K562 (cell line): ENCODE measurements around the gene VSNL1. TPM values are rescaled to one million over a fixed set of nuclear protein-coding genes. Genes with fewer than 3 reads are reported as not detected.

ENCODE experiments used
- ATAC-seq: fragments of 200-7000 bp; cut with Tn5 transposase; 3 replicates; pipeline ENCODE4 v1.9.1; 2020; ENCODE audit warnings: moderate library complexity
- BruUV-seq: library from RNA; stranded (reverse); fragments of 400-500 nt; replicated peaks from 2 replicates; lab custom pipeline; 2021; lab: Mats Ljungman, UMichigan
- CTCF ChIA-PET: fragments of 300-600 bp; formaldehyde crosslinking; extraction: SDS; loops from one replicate; lab custom pipeline; 2021; ENCODE audit warnings: low intra/inter-chr PET ratio; lab: Yijun Ruan, JAX
- POLR2A ChIA-PET: fragments of 300-600, 350-650 bp; sonication (Branson Sonifier 250); formaldehyde crosslinking; extraction: SDS; loops from one replicate; lab custom pipeline; 2021; ENCODE audit warnings: antibody characterized with exemption, inconsistent platforms; lab: Yijun Ruan, JAX
- DNase-seq, 4 experiments: peaks; one replicate each; pipeline versions ENCODE4 v3.0.0 to v3.0.0-alpha.2; 2011 to 2018; ENCODE audit warnings: low spot score in 3 of 4, mixed read lengths in 3 of 4; ENCODE audit errors: extremely low read depth in 1 of 4
- FAIRE-seq: peaks from 2 replicates; lab custom pipeline; 2011; peaks lifted over from hg19 to GRCh38; lab: Jason Lieb, UNC
- H2AFZ ChIP-seq: 2 replicates; pipeline ENCODE4 v1.6.0; 2011; ENCODE audit warnings: low read depth, low read length, control low read depth, inconsistent platforms
- H3K27ac ChIP-seq: fragments of 200-600 bp; 3 replicates; pipeline ENCODE4 v1.8.0; 2011; ENCODE audit warnings: low read depth, mild to moderate bottlenecking, control low read depth, inconsistent platforms, low read length, moderate library complexity, mixed read lengths; ENCODE audit errors: extremely low read depth
- H3K27me3 ChIP-seq, 2 experiments: fragments of 300-600 bp in 1 of 2; 2 replicates in 1 of 2; 3 replicates in 1 of 2; pipeline versions ENCODE4 v1.6.0 to v1.8.0; 2011; ENCODE audit warnings: inconsistent platforms in 2 of 2, low read length in 2 of 2, mild to moderate bottlenecking in 1 of 2, mixed read lengths in 1 of 2, moderate library complexity in 1 of 2; ENCODE audit not compliant: control insufficient read depth in 2 of 2, insufficient read depth in 2 of 2
- H3K36me3 ChIP-seq: fragments of 300-600 bp; 3 replicates; pipeline ENCODE4 v1.8.0; 2011; ENCODE audit warnings: mild to moderate bottlenecking, low read length, inconsistent platforms; ENCODE audit not compliant: control insufficient read depth, insufficient read depth
- H3K4me1 ChIP-seq, 2 experiments: fragments of 200-600 bp in 1 of 2; replicated peaks in 1 of 2; 2 replicates in 1 of 2; 3 replicates in 1 of 2; pipeline versions ENCODE4 v1.5.1 to v1.8.0; 2011; ENCODE audit warnings: inconsistent platforms in 2 of 2, low read length in 2 of 2, mild to moderate bottlenecking in 1 of 2, mixed read lengths in 1 of 2, moderate library complexity in 1 of 2; ENCODE audit not compliant: control insufficient read depth in 2 of 2, insufficient read depth in 2 of 2
- H3K4me2 ChIP-seq: 2 replicates; pipeline ENCODE4 v1.6.1; 2011; ENCODE audit warnings: low read length, control low read depth, inconsistent platforms, mixed read lengths; ENCODE audit not compliant: insufficient read depth
- H3K4me3 ChIP-seq: fragments of 200-600 bp; sonication (generic), shearing (Covaris generic); 2 replicates; pipeline ENCODE4 v1.5.1; 2016; ENCODE audit warnings: control low read depth, inconsistent platforms
- H3K79me2 ChIP-seq: fragments of 200-600 bp; 3 replicates; pipeline ENCODE4 v1.8.0; 2011; ENCODE audit warnings: low read length, inconsistent platforms; ENCODE audit not compliant: control insufficient read depth, insufficient read depth
- H3K9ac ChIP-seq, 2 experiments: 2 replicates each; pipeline versions ENCODE4 v1.6.0 to v1.6.1; 2011; ENCODE audit warnings: low read depth in 2 of 2, low read length in 2 of 2, control low read depth in 1 of 2, inconsistent platforms in 1 of 2, mild to moderate bottlenecking in 1 of 2, mixed read lengths in 1 of 2; ENCODE audit not compliant: insufficient read depth in 1 of 2
- H3K9me1 ChIP-seq: one replicate; pipeline ENCODE4 v1.6.0; 2011; ENCODE audit warnings: inconsistent platforms, mild to moderate bottlenecking, low read length, moderate library complexity; ENCODE audit not compliant: control insufficient read depth, insufficient read depth
- H3K9me3 ChIP-seq: replicated peaks from 2 replicates; pipeline ENCODE4 v1.5.1; 2011; ENCODE audit warnings: low read depth, low read length, inconsistent platforms; ENCODE audit not compliant: control insufficient read depth, insufficient read depth
- H4K20me1 ChIP-seq: replicated peaks from 2 replicates; pipeline ENCODE4 v1.6.1; 2011; ENCODE audit warnings: low read length, inconsistent platforms, mixed read lengths; ENCODE audit not compliant: control insufficient read depth, insufficient read depth
- BRD4 ChIP-seq: fragments of 200-600 bp; sonication (generic); IDR thresholded peaks from 2 replicates; pipeline ENCODE4 v1.6.1; 2017; ENCODE audit warnings: inconsistent platforms
- ETV5 ChIP-seq: sonication (generic); formaldehyde crosslinking; IDR thresholded peaks from 2 replicates; pipeline ENCODE4 v1.4.0; 2020; ENCODE audit warnings: low read depth, mild to moderate bottlenecking, missing genetic modification reagents
- FOS ChIP-seq: IDR thresholded peaks from 3 replicates; pipeline ENCODE4 v1.6.1; 2011; ENCODE audit not compliant: insufficient read length; ENCODE audit errors: extremely low read depth
- PRMT5 ChIP-seq: sonication (generic); formaldehyde crosslinking; IDR thresholded peaks from 2 replicates; pipeline ENCODE4 v1.5.0; 2020; ENCODE audit warnings: missing genetic modification reagents
- PTRF ChIP-seq: fragments of 450-650 bp; IDR thresholded peaks from 2 replicates; pipeline ENCODE4 v1.6.1; 2016; ENCODE audit warnings: mild to moderate bottlenecking, missing genetic modification characterization, missing compliant biosample characterization
- RBBP5 ChIP-seq: fragments of 200-600 bp; sonication (generic); IDR thresholded peaks from 2 replicates; pipeline ENCODE4 v1.6.1; 2012; ENCODE audit warnings: borderline replicate concordance, mild to moderate bottlenecking, low read length, control low read depth, inconsistent platforms; ENCODE audit not compliant: insufficient read depth, poor library complexity, severe bottlenecking
- RBM34 ChIP-seq: fragments of 200-400 bp; formaldehyde crosslinking; IDR thresholded peaks from 2 replicates; pipeline ENCODE4 v1.6.1; 2018; ENCODE audit warnings: low read length, borderline replicate concordance; ENCODE audit not compliant: insufficient read depth
- RFX7 ChIP-seq: fragments of 250-450 bp; sonication (Bioruptor Pico); IDR thresholded peaks from 2 replicates; pipeline ENCODE4 v1.5.1; 2021; ENCODE audit warnings: mild to moderate bottlenecking
- TAF1 ChIP-seq: IDR thresholded peaks from 2 replicates; pipeline ENCODE4 v1.6.1; 2011; ENCODE audit warnings: mild to moderate bottlenecking, low read length, moderate library complexity; ENCODE audit not compliant: insufficient read depth, control insufficient read depth, severe bottlenecking; ENCODE audit errors: extremely low read depth
- ZNF41 ChIP-seq: fragments of 250-450 bp; sonication (Bioruptor Pico); conservative IDR thresholded peaks from 2 replicates; pipeline ENCODE4 v1.4.0; 2020; ENCODE audit warnings: mild to moderate bottlenecking
- WGBS: fragments of 100-300 bp; shearing (Covaris generic); methylation state at CpG from one replicate; pipeline ENCODE4 v1.1.6; 2016; ENCODE audit warnings: low coverage, mixed read lengths; ENCODE audit not compliant: insufficient coverage; ENCODE audit errors: missing lambda C conversion rate; 5-methylcytosine and 5-hydroxymethylcytosine counted together
- in situ Hi-C: fragments of 300-500 bp; cut with MboI; formaldehyde crosslinking; loops from 4 replicates; pipeline ENCODE4 v1.15.0; 2018; ENCODE audit warnings: inconsistent platforms, mixed read lengths
- intact Hi-C: fragments of 100-400 bp; cut with micrococcal nuclease; formaldehyde crosslinking; loops from 2 replicates; pipeline ENCODE4 v1.14.2; 2022
- polyA plus RNA-seq, 8 experiments: library from polyadenylated mRNA; depleted of rRNA in 4 of 8; stranded (reverse) in 5 of 8; unstranded in 3 of 8; fragments of >200 nt; fragmentation: Nextera tagmentation in 2 of 8; fragmentation: Illumina TruSeq in 1 of 8; extraction: Ambion mirVana in 2 of 8; extraction: Trizol in 1 of 8; gene quantifications; 2 replicates each; pipeline versions ENCODE4 v1.2.1 to v1.2.3, GENCODE V29; 2011 to 2014; ENCODE audit warnings: inconsistent platforms in 1 of 8, missing spikeins in 1 of 8
- total RNA-seq, 7 experiments: library from RNA; depleted of rRNA in 6 of 7; stranded (reverse); fragments of >200 nt in 6 of 7; fragmentation: Illumina TruSeq in 2 of 7; extraction: Trizol in 2 of 7; gene quantifications; 2 replicates each; pipeline versions ENCODE4 v1.2.1 to v1.2.3, GENCODE V29; 2011 to 2021; ENCODE audit warnings: low replicate concordance in 1 of 7
- TF ChIP-seq, protein P1 (sequence below): fragments of 450-650 bp; IDR thresholded peaks from 2 replicates; pipeline ENCODE4 v1.6.1; 2018; ENCODE audit warnings: mild to moderate bottlenecking, low read depth; ENCODE audit not compliant: partially characterized antibody
- TF ChIP-seq, protein P2 (sequence below): sonication (generic); formaldehyde crosslinking; IDR thresholded peaks from 2 replicates; pipeline ENCODE4 v1.8.0; 2023; ENCODE audit warnings: missing genetic modification reagents, mild to moderate bottlenecking, borderline replicate concordance
- TF ChIP-seq, protein P3 (sequence below): fragments of 250-450 bp; sonication (Bioruptor Pico); IDR thresholded peaks from 2 replicates; pipeline ENCODE4 v1.8.0; 2021; ENCODE audit warnings: moderate library complexity, mild to moderate bottlenecking, inconsistent platforms

Gene VSNL1
- total and polyA plus RNA-seq, 9 of the 15 experiments (the other 6 are each of a cell fraction or from before 2014, with no cell fraction given) = 0.20 TPM; not detected in 8

DNA sequence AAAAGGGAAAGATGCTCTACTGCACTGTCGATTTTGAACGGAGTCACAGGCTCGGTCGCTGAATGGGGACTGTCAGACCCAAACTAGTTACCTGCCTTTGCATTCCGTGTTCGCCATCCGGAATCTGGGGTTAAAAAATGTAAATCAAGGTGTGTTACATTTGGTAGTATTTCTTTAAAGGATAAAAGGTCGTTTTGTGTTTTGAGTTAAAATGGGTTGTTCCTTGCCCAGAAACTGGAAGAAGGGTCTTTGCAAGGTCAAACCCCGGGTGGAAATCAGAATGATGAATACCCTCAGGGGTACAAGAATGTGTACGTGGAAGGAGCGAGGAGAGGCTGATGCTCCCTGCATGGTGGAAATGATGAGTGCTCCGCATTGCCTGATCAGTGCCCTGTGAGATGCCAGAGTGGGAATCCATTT is 1.0 kb downstream of the VSNL1 start (continued):
- TF ChIP-seq, protein P1, sequence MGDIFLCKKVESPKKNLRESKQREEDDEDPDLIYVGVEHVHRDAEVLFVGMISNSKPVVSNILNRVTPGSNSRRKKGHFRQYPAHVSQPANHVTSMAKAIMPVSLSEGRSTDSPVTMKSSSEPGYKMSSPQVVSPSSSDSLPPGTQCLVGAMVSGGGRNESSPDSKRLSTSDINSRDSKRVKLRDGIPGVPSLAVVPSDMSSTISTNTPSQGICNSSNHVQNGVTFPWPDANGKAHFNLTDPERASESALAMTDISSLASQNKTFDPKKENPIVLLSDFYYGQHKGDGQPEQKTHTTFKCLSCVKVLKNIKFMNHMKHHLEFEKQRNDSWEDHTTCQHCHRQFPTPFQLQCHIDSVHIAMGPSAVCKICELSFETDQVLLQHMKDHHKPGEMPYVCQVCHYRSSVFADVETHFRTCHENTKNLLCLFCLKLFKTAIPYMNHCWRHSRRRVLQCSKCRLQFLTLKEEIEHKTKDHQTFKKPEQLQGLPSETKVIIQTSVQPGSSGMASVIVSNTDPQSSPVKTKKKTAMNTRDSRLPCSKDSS = no peak
- no peak for TF ChIP-seq RBBP5
- TF ChIP-seq ETV5 (CRISPR knock-in tag) = no peak
- TF ChIP-seq TAF1 = no peak
- TF ChIP-seq PRMT5 = no peak

DNA sequence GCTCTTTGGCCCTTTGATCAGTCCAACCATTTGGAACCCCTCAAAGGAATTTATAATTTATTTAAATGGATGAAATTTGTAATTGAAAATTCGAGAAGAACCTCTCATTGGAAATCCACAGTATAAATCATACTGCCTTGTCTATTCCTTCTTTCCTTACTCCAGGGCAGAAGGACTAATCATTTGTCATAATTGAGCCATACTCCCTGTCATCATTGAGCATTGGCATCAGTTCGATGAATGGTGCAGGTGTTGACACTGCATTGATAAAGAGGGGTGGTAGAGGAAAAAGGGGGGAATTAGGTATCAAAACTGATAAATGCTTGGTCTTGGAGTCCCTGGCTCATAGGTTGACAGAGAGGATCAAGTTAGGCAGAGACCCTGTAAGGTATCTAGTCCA is 2.0 kb downstream of the VSNL1 start:
- H2AFZ ChIP-seq = no peak overlapping the region
- no peak overlapping the region for H3K27ac ChIP-seq
- DNase-seq = no peak
- intact Hi-C loops (no loop called here), in situ Hi-C loops (no loop called here)
- ChIA-PET POLR2A (no interaction called here), CTCF (no interaction called here)
- no peaks in the 10 kb centered on the region for H3K79me2 ChIP-seq
- H3K9ac ChIP-seq = no peak overlapping the region
- no peaks in the 10 kb centered on the region for H3K9me3 ChIP-seq
- 0% methylated on average over 2 of the region's 2 CpGs for WGBS
- H3K36me3 ChIP-seq = no peaks in the 10 kb centered on the region
- H3K4me3 ChIP-seq = no peak overlapping the region
- ATAC-seq = no peak
- H3K9me1 ChIP-seq = no peaks in the 10 kb centered on the region
- H3K4me2 ChIP-seq = no peak overlapping the region
- H3K4me1 ChIP-seq = peaks cover 0 to 17% of the 10 kb centered on the region in 2 experiments; a peak in 3 of 5 replicates
- no peak for FAIRE-seq
- H3K27me3 ChIP-seq = peaks cover 34 to 39% of the 10 kb centered on the region in 2 experiments
- H4K20me1 ChIP-seq = no peaks in the 10 kb centered on the region
- no TSS peak for BruUV-seq
- TF ChIP-seq, protein P2, sequence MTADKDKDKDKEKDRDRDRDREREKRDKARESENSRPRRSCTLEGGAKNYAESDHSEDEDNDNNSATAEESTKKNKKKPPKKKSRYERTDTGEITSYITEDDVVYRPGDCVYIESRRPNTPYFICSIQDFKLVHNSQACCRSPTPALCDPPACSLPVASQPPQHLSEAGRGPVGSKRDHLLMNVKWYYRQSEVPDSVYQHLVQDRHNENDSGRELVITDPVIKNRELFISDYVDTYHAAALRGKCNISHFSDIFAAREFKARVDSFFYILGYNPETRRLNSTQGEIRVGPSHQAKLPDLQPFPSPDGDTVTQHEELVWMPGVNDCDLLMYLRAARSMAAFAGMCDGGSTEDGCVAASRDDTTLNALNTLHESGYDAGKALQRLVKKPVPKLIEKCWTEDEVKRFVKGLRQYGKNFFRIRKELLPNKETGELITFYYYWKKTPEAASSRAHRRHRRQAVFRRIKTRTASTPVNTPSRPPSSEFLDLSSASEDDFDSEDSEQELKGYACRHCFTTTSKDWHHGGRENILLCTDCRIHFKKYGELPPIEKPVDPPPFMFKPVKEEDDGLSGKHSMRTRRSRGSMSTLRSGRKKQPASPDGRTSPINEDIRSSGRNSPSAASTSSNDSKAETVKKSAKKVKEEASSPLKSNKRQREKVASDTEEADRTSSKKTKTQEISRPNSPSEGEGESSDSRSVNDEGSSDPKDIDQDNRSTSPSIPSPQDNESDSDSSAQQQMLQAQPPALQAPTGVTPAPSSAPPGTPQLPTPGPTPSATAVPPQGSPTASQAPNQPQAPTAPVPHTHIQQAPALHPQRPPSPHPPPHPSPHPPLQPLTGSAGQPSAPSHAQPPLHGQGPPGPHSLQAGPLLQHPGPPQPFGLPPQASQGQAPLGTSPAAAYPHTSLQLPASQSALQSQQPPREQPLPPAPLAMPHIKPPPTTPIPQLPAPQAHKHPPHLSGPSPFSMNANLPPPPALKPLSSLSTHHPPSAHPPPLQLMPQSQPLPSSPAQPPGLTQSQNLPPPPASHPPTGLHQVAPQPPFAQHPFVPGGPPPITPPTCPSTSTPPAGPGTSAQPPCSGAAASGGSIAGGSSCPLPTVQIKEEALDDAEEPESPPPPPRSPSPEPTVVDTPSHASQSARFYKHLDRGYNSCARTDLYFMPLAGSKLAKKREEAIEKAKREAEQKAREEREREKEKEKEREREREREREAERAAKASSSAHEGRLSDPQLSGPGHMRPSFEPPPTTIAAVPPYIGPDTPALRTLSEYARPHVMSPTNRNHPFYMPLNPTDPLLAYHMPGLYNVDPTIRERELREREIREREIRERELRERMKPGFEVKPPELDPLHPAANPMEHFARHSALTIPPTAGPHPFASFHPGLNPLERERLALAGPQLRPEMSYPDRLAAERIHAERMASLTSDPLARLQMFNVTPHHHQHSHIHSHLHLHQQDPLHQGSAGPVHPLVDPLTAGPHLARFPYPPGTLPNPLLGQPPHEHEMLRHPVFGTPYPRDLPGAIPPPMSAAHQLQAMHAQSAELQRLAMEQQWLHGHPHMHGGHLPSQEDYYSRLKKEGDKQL = no peak
- TF ChIP-seq BRD4 (no peak), RFX7 (CRISPR knock-in tag) (no peak), FOS (no peak), RBM34 (no peak), PTRF (tag) (no peak), ZNF41 (CRISPR knock-in tag) (no peak)
- TF ChIP-seq, protein P3, sequence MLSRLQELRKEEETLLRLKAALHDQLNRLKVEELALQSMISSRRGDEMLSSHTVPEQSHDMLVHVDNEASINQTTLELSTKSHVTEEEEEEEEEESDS (CRISPR knock-in tag) = no peak
